Measurements from ENCODE around the gene TRIM7. TPM values are rescaled to one million over a fixed set of nuclear protein-coding genes. Genes with fewer than 3 reads are reported as not detected.

The TRIM7 gene
- polyA plus RNA-seq, 1 donor (not counting 4 experiments of a cell fraction or from before 2014, with no cell fraction given): 27.6 TPM

GRCh38 chr5:181158869-181159268, 46.1 kb downstream of the TRIM7 start:
- Histone ChIP-seq H3K79me2 (ENCODE audit: control insufficient read depth, insufficient read depth, low read length) (no peaks in the 10 kb centered on the region), H3K9me3 (ENCODE audit: control insufficient read depth, low read depth, low read length) (no peaks in the 10 kb centered on the region), H3K4me1 (ENCODE audit: control insufficient read depth, extremely low read depth, insufficient read depth, low read length) (peaks cover 12% of the 10 kb centered on the region), H2AFZ (ENCODE audit: control insufficient read depth, low read length) (no peak overlapping the region), H3K4me3 (ENCODE audit: control insufficient read depth in 2 of 3, extremely low read depth in 1 of 3, insufficient read depth in 2 of 3, low read depth in 1 of 3, low read length in 3 of 3) (no peak overlapping the region), H4K20me1 (ENCODE audit: control insufficient read depth, extremely low read depth, insufficient read depth, low read length) (no peaks in the 10 kb centered on the region), H3K27me3 (ENCODE audit: control insufficient read depth, extremely low read depth, insufficient read depth, low read length) (no peaks in the 10 kb centered on the region), H3K9me1 (ENCODE audit: control insufficient read depth, extremely low read depth, insufficient read depth, low read length) (no peaks in the 10 kb centered on the region), H3K36me3 (ENCODE audit: control insufficient read depth in 2 of 2, extremely low read depth in 1 of 2, insufficient read depth in 2 of 2, low read length in 2 of 2) (no peaks in the 10 kb centered on the region), H3K4me2 (ENCODE audit: control insufficient read depth, extremely low read depth, insufficient read depth, low read depth, low read length) (no peak overlapping the region), H3K9ac (ENCODE audit: control insufficient read depth, extremely low read depth, insufficient read depth, low read length) (no peak overlapping the region), H3K27ac (ENCODE audit: control insufficient read depth, insufficient read depth, low read length) (no peak overlapping the region)
- FAIRE-seq: no peak
- dilution Hi-C loops (cut with MboI; ENCODE audit: extremely low pct_ligation_motif_present, low sequenced_read_pairs): no loop called here
- TF ChIP-seq, protein P1, sequence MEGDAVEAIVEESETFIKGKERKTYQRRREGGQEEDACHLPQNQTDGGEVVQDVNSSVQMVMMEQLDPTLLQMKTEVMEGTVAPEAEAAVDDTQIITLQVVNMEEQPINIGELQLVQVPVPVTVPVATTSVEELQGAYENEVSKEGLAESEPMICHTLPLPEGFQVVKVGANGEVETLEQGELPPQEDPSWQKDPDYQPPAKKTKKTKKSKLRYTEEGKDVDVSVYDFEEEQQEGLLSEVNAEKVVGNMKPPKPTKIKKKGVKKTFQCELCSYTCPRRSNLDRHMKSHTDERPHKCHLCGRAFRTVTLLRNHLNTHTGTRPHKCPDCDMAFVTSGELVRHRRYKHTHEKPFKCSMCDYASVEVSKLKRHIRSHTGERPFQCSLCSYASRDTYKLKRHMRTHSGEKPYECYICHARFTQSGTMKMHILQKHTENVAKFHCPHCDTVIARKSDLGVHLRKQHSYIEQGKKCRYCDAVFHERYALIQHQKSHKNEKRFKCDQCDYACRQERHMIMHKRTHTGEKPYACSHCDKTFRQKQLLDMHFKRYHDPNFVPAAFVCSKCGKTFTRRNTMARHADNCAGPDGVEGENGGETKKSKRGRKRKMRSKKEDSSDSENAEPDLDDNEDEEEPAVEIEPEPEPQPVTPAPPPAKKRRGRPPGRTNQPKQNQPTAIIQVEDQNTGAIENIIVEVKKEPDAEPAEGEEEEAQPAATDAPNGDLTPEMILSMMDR (optimal IDR thresholded peaks at IDR 0.05 in 1 of 3, IDR thresholded peaks at IDR 0.05 in 1 of 3, conservative IDR thresholded peaks at IDR 0.05 in 1 of 3; ENCODE audit: extremely low read depth in 1 of 3, insufficient read depth in 2 of 3, low read length in 3 of 3): no peak
- no peak for DNase-seq (ENCODE audit: low read depth, low spot score)

DNA sequence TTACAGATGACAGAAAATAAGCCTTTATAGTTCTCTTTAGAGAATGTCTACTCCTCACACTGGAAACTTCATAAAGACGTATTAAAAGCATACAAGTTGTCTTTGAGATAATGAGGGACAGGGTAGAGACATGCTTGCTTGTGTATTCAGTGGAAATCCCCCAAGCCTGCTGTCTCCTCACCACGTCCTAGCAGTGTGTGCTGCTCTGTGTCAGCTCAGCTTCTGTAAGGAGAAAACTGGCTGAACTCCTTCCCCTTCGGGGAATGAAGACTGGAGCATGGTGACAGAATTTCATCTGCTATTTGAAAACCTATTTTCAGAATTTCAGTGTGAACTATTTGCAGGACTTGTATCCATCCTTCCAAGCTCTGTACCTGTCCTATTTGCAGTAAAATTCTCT, 48.2 kb downstream of the TRIM7 start:
- H3K4me2 ChIP-seq (ENCODE audit: control insufficient read depth, extremely low read depth, insufficient read depth, low read depth, low read length): no peak overlapping the region
- TF ChIP-seq EZH2 (IDR thresholded peaks at IDR 0.05; ENCODE audit: low read length): no peak
- TF ChIP-seq, protein P1 (optimal IDR thresholded peaks at IDR 0.05 in 1 of 3, IDR thresholded peaks at IDR 0.05 in 1 of 3, conservative IDR thresholded peaks at IDR 0.05 in 1 of 3; ENCODE audit: extremely low read depth in 1 of 3, insufficient read depth in 2 of 3, low read length in 3 of 3): no peak
- H3K27ac ChIP-seq (ENCODE audit: control insufficient read depth, insufficient read depth, low read length): no peak overlapping the region
- dilution Hi-C loops (cut with MboI; ENCODE audit: extremely low pct_ligation_motif_present, low sequenced_read_pairs): no loop called here
- no peaks in the 10 kb centered on the region for H3K79me2 ChIP-seq (ENCODE audit: control insufficient read depth, insufficient read depth, low read length)
- DNase-seq (ENCODE audit: low read depth, low spot score) (no peak), FAIRE-seq (no peak)
- H4K20me1 ChIP-seq (ENCODE audit: control insufficient read depth, extremely low read depth, insufficient read depth, low read length): no peaks in the 10 kb centered on the region
- H3K9ac ChIP-seq (ENCODE audit: control insufficient read depth, extremely low read depth, insufficient read depth, low read length): no peak overlapping the region
- H3K9me1 ChIP-seq (ENCODE audit: control insufficient read depth, extremely low read depth, insufficient read depth, low read length): no peaks in the 10 kb centered on the region
- H3K9me3 ChIP-seq (ENCODE audit: control insufficient read depth, low read depth, low read length): no peaks in the 10 kb centered on the region
- no peak overlapping the region for H3K4me3 ChIP-seq (ENCODE audit: control insufficient read depth in 2 of 3, extremely low read depth in 1 of 3, insufficient read depth in 2 of 3, low read depth in 1 of 3, low read length in 3 of 3)
- H3K27me3 ChIP-seq (ENCODE audit: control insufficient read depth, extremely low read depth, insufficient read depth, low read length): no peaks in the 10 kb centered on the region
- peaks cover 12% of the 10 kb centered on the region for H3K4me1 ChIP-seq (ENCODE audit: control insufficient read depth, extremely low read depth, insufficient read depth, low read length)
- H2AFZ ChIP-seq (ENCODE audit: control insufficient read depth, low read length): no peak overlapping the region
- no peaks in the 10 kb centered on the region for H3K36me3 ChIP-seq (ENCODE audit: control insufficient read depth in 2 of 2, extremely low read depth in 1 of 2, insufficient read depth in 2 of 2, low read length in 2 of 2)

Measured in keratinocyte (primary cell).